Parathyroid adenoma (tissue), 2 donors: ENCODE measurements around the gene CFH.

Experiments
- H2AFZ ChIP-seq: fragments of 300-600 bp; sonication (generic); one replicate; pipeline ENCODE4 v1.7.0; 2017; ENCODE audit warnings: antibody characterized with exemption, mild to moderate bottlenecking
- H3K27ac ChIP-seq: fragments of 300-600 bp; sonication (generic); one replicate; pipeline ENCODE4 v1.7.0; 2017
- H3K27me3 ChIP-seq: fragments of 300-600 bp; sonication (generic); one replicate; pipeline ENCODE4 v1.7.0; 2017; ENCODE audit warnings: low read length; ENCODE audit not compliant: control insufficient read depth, insufficient read depth
- H3K36me3 ChIP-seq: fragments of 300-600 bp; sonication (generic); one replicate; pipeline ENCODE4 v1.7.0; 2017; ENCODE audit warnings: low read length; ENCODE audit not compliant: control insufficient read depth, insufficient read depth
- H3K4me1 ChIP-seq: fragments of 300-600 bp; sonication (generic); one replicate; pipeline ENCODE4 v1.7.0; 2017; ENCODE audit warnings: control low read depth
- H3K4me2 ChIP-seq: fragments of 300-600 bp; sonication (generic); one replicate; pipeline ENCODE4 v1.7.0; 2017; ENCODE audit warnings: low read length
- H3K4me3 ChIP-seq: fragments of 300-600 bp; sonication (generic); one replicate; pipeline ENCODE4 v1.7.0; 2017; ENCODE audit warnings: low read depth, low read length
- H3K79me2 ChIP-seq: fragments of 300-600 bp; sonication (generic); one replicate; pipeline ENCODE4 v1.7.0; 2017; ENCODE audit warnings: control low read depth
- H3K9ac ChIP-seq: fragments of 300-600 bp; sonication (generic); one replicate; pipeline ENCODE4 v1.7.0; 2017; ENCODE audit warnings: mild to moderate bottlenecking
- H3K9me3 ChIP-seq: fragments of 300-600 bp; sonication (generic); one replicate; pipeline ENCODE4 v1.7.0; 2017; ENCODE audit warnings: low read length; ENCODE audit not compliant: control insufficient read depth
- TF ChIP-seq, protein P1 (sequence below): fragments of 300-600 bp; sonication (generic); IDR thresholded peaks from one replicate; pipeline ENCODE4 v1.7.0; 2017; ENCODE audit warnings: antibody characterized with exemption, mild to moderate bottlenecking
- donor health status: primary hyperparathyroidism.

Gene CFH

DNA sequence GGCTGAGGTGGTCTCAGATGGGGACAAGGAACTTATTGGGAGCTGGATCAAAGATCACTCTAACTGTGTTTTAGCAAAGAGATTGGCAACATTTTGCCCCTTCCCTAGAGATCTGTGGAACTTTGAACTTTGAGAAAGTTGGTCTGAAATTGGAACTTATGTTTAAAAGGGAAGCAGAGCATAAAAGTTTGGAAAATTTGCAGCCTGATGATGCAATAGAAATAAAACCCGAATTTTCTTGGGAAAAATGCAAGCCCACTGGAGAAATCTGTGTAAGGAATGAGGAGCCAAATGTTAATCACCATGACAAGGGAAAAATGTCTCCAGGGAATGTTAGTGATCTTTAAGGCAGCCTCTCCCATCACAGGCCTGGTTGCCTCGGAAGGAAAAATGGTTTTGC, 17.2 kb downstream of the CFH start:
- H3K9ac ChIP-seq: no peak overlapping the region
- H3K27ac ChIP-seq: no peak overlapping the region
- H3K36me3 ChIP-seq: no peaks in the 10 kb centered on the region
- H2AFZ ChIP-seq: no peak overlapping the region
- no peak overlapping the region for H3K4me2 ChIP-seq
- TF ChIP-seq, protein P1, sequence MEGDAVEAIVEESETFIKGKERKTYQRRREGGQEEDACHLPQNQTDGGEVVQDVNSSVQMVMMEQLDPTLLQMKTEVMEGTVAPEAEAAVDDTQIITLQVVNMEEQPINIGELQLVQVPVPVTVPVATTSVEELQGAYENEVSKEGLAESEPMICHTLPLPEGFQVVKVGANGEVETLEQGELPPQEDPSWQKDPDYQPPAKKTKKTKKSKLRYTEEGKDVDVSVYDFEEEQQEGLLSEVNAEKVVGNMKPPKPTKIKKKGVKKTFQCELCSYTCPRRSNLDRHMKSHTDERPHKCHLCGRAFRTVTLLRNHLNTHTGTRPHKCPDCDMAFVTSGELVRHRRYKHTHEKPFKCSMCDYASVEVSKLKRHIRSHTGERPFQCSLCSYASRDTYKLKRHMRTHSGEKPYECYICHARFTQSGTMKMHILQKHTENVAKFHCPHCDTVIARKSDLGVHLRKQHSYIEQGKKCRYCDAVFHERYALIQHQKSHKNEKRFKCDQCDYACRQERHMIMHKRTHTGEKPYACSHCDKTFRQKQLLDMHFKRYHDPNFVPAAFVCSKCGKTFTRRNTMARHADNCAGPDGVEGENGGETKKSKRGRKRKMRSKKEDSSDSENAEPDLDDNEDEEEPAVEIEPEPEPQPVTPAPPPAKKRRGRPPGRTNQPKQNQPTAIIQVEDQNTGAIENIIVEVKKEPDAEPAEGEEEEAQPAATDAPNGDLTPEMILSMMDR: no peak
- no peaks in the 10 kb centered on the region for H3K79me2 ChIP-seq
- no peaks in the 10 kb centered on the region for H3K9me3 ChIP-seq
- H3K4me3 ChIP-seq: no peak overlapping the region
- no peaks in the 10 kb centered on the region for H3K27me3 ChIP-seq
- no peaks in the 10 kb centered on the region for H3K4me1 ChIP-seq

DNA sequence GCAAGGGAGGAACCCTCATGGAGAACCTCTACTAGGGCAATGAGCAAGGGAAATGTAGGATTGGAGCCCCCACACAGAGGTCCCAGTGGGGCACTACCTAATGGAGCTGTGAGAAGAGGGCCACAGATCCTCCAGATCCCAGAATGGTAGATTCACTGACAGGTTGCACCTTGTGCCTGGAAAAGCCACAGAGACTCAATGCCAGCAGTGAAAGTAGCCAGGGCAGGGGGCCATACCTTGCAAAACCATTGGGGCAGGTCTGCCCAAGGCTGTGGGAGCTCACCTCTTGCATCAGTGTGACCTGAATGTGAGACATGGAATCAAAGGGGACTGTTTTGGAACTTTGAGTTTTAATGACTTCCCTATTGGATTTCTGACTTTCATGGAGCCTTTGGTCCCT, 17.9 kb downstream of the CFH start:
- Histone ChIP-seq H3K79me2 (no peaks in the 10 kb centered on the region), H3K36me3 (no peaks in the 10 kb centered on the region), H3K9me3 (no peaks in the 10 kb centered on the region), H2AFZ (no peak overlapping the region), H3K27me3 (no peaks in the 10 kb centered on the region), H3K9ac (no peak overlapping the region), H3K27ac (no peak overlapping the region), H3K4me1 (no peaks in the 10 kb centered on the region), H3K4me2 (no peak overlapping the region), H3K4me3 (no peak overlapping the region)
- TF ChIP-seq, protein P1: no peak

DNA sequence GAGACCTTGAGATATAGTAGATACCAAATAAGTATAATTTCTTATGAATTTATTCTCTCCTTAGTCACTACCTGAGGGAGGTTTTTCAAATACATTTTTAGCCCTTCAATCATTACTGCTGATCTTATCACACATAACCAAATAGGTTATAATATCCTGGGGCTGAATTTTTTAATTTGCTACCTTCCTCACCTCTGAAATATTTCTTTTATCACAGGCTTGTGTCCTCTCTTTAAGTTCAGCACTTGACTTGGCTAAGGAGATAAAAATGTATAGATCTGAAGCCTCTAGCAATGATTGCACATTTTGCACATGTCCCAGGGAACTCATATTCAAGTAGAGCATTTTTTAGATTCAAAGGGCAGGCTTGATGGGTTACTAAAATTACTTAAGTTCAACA, 23.1 kb downstream of the CFH start:
- TF ChIP-seq, protein P1: no peak
- no peaks in the 10 kb centered on the region for H3K4me1 ChIP-seq
- no peak overlapping the region for H3K9ac ChIP-seq
- H3K4me3 ChIP-seq: no peak overlapping the region
- no peaks in the 10 kb centered on the region for H3K27me3 ChIP-seq
- no peaks in the 10 kb centered on the region for H3K9me3 ChIP-seq
- H3K27ac ChIP-seq: no peak overlapping the region
- no peak overlapping the region for H2AFZ ChIP-seq
- H3K4me2 ChIP-seq: no peak overlapping the region
- H3K79me2 ChIP-seq: no peaks in the 10 kb centered on the region
- no peaks in the 10 kb centered on the region for H3K36me3 ChIP-seq

DNA sequence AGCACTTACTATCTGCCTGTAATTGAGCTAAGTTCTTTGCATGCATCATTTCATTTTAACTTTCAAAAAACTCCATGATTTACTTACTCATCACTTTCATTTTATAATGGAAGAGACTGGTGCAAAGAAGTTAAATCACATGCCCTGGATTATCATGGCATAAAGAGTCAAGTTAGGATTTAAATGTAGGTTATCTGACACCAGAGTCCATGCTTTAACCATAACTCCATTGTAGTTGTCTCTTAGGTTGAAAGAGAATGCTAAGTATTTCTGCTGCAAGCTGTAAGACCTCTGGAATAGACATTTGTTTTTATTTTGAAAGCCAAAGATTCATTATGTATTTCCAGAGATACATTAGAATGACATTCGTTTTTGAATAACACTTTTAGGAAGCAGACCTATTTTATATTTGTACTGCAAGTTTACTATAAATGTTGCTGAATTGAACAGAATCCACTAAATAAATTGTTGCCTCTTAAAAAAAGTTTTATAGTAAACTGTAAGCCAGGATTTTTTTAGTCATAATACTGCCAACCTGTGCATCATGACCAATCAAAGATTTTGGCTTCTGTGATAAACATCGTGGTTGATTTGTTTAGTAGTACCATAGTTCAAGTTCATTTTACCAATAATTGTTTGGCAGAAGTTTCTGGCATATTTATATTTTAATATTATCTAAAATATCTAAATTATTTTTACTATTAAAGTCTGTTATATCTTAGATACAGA, 26.1 kb downstream of the CFH start:
- no peaks in the 10 kb centered on the region for H3K4me1 ChIP-seq
- H3K9ac ChIP-seq: no peak overlapping the region
- TF ChIP-seq, protein P1: no peak
- H3K4me3 ChIP-seq: no peak overlapping the region
- no peaks in the 10 kb centered on the region for H3K79me2 ChIP-seq
- no peaks in the 10 kb centered on the region for H3K27me3 ChIP-seq
- no peak overlapping the region for H2AFZ ChIP-seq
- H3K9me3 ChIP-seq: no peaks in the 10 kb centered on the region
- no peak overlapping the region for H3K27ac ChIP-seq
- H3K4me2 ChIP-seq: no peak overlapping the region
- H3K36me3 ChIP-seq: no peaks in the 10 kb centered on the region

DNA sequence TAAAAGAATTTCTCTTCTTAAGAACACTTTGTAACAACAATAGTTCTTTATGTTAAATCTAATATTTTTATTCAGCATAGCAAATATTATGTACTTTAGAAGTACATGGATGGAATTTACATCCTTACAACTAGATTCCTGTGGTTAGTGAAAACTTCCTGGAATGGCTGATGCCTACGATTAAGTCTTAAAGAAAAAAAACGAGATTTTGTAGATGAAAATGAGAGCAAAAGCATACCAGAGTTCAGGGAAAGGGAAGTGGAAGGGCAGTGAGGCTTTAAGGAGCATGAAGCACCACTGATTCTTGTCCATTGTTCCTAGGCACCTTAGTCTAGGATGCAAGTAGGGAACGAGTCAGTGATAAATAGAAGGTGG, 26.7 kb downstream of the CFH start:
- Histone ChIP-seq H3K79me2 (no peaks in the 10 kb centered on the region), H3K4me3 (no peak overlapping the region), H3K9ac (no peak overlapping the region), H3K9me3 (no peaks in the 10 kb centered on the region), H3K36me3 (no peaks in the 10 kb centered on the region), H2AFZ (no peak overlapping the region), H3K4me1 (no peaks in the 10 kb centered on the region), H3K27ac (no peak overlapping the region), H3K4me2 (no peak overlapping the region), H3K27me3 (no peaks in the 10 kb centered on the region)
- TF ChIP-seq, protein P1: no peak
